ENCODE results near the gene A1BG. TPM values are rescaled to one million over a fixed set of nuclear protein-coding genes. Genes with fewer than 3 reads are reported as not detected.
"Not testable (repeated sequence)": the region's sequence is repeated elsewhere in the genome, so short reads cannot be mapped to it uniquely, and the experiment has no call there.

A1BG gene
- total RNA-seq, 2 donors from 2014 or later, result 3.6 to 4.7 TPM

DNA sequence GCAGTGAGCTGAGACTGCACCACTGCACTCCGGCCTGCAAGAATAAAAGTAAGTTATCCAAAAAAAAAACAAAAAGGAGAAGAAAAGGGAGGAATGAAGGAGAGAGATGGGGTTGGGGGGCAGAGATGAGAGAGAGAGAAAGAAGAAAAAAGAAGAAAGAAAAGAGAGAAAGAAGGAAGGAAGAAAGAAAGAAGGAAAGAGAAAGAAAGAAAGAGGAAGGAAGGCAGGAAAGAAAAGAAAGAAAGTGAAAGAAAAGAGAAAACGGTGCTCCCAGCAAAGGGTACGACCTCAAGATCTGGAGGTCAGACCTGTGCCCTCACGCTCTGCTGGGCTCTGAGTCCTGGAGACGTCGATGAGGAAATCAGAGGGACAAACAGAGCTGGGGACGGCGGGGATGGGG lies 3.7 kb downstream of the A1BG start:
- no peaks in the 10 kb centered on the region for H3K4me1 ChIP-seq
- intact Hi-C loops (cut with DNase I), result no loop called here
- no peak overlapping the region for H3K9ac ChIP-seq (ENCODE audit: low read depth in 2 of 2, low read length in 2 of 2)
- no peaks in the 10 kb centered on the region for H3K36me3 ChIP-seq
- peaks cover 14% of the 10 kb centered on the region for H3K27me3 ChIP-seq
- no peak for DNase-seq
- no peaks in the 10 kb centered on the region for H3K9me3 ChIP-seq
- H3K4me3 ChIP-seq, result no peak overlapping the region
- TF ChIP-seq, protein P1, sequence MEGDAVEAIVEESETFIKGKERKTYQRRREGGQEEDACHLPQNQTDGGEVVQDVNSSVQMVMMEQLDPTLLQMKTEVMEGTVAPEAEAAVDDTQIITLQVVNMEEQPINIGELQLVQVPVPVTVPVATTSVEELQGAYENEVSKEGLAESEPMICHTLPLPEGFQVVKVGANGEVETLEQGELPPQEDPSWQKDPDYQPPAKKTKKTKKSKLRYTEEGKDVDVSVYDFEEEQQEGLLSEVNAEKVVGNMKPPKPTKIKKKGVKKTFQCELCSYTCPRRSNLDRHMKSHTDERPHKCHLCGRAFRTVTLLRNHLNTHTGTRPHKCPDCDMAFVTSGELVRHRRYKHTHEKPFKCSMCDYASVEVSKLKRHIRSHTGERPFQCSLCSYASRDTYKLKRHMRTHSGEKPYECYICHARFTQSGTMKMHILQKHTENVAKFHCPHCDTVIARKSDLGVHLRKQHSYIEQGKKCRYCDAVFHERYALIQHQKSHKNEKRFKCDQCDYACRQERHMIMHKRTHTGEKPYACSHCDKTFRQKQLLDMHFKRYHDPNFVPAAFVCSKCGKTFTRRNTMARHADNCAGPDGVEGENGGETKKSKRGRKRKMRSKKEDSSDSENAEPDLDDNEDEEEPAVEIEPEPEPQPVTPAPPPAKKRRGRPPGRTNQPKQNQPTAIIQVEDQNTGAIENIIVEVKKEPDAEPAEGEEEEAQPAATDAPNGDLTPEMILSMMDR (IDR thresholded peaks at IDR 0.05), result no peak
- H3K27ac ChIP-seq, result no peak overlapping the region

DNA sequence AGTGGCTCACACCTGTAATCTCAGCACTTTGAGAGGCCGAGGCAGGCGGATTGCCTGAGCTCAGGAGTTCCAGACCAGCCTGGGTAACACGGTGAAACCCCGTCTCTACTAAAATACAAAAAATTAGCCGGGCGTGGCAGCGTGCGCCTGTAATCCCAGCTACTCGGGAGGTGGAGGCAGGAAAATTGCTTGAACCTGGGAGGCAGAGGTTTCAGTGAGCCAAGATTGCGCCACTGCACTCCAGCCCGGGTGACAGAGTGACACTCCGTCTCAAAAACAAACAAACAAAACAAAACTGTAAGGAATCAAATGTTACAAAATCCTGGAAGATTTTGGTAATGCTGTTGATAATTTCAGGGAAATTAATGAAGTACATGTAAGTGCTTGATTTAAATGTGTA lies 5.2 kb downstream of the A1BG start:
- H3K9ac ChIP-seq (ENCODE audit: low read depth in 2 of 2, low read length in 2 of 2), result peak overlapping the region; percentile 40 to 51
- intact Hi-C loops (cut with DNase I); H3K4me1 ChIP-seq; DNase-seq; H3K9me3 ChIP-seq; H3K36me3 ChIP-seq: not testable (repeated sequence)
- peaks cover 14% of the 10 kb centered on the region for H3K27me3 ChIP-seq
- H3K27ac ChIP-seq, result peak overlapping the region; percentile 36
- peak overlapping the region; percentile 48 for H3K4me3 ChIP-seq

DNA sequence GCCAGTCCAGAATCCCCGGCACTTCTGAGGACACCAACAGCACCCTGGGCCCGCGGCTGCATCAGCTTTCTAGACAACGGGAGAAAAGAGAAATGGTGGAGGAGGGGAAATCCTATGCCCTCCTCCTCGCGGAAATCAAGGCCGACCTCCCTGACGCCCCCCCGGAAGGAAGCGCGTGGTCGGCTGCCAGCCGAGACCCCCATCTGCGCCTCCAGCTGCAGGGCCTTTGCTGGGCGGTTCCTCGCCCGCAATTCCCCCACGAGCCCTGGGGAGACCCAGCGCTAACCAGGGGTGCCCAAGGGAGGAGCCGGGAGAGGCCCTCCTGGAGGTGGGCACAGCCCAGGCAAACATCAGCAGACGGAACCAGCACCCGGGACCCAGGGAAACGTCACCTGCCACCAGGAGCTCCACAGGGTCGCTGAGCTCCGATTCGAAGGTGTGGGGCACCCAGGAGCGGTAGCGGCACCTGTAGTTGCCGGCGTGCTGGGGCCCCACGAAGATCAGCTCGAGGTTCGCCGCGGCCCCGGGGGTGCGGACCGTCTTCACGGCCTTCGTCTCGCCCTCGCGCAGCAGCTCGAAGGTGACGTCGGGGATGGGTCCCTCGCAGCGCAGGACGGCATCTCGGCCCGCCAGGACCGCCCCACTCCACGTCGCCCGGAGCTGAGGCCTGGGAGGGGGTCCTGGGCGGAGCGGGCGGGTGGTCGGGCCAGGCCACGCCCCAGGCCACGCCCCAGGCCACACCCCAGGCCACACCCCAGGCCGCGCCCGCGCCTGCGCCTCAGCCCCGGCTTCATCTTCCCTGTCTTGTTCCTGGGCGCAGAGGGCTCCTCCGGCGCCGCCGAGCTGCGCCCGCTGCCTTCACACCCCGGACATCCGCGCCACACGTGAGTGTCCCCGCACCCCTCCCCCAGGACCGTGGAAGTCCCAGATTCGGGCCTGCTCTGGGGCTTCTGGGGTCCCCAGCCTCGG lies 6.0 kb downstream of the A1BG start:
- intact Hi-C loops (cut with DNase I), result no loop called here
- Histone ChIP-seq H3K27me3 (peaks cover 14% of the 10 kb centered on the region), H3K27ac (peak overlapping the region; percentile 36), H3K4me1 (no peaks in the 10 kb centered on the region), H3K4me3 (peak overlapping the region; percentile 48), H3K9ac (ENCODE audit: low read depth in 2 of 2, low read length in 2 of 2) (peak overlapping the region; percentile 40 to 66), H3K36me3 (no peaks in the 10 kb centered on the region), H3K9me3 (no peaks in the 10 kb centered on the region)
- TF ChIP-seq, protein P1 (IDR thresholded peaks at IDR 0.05), result no peak
- peak; percentile 37 for DNase-seq

DNA sequence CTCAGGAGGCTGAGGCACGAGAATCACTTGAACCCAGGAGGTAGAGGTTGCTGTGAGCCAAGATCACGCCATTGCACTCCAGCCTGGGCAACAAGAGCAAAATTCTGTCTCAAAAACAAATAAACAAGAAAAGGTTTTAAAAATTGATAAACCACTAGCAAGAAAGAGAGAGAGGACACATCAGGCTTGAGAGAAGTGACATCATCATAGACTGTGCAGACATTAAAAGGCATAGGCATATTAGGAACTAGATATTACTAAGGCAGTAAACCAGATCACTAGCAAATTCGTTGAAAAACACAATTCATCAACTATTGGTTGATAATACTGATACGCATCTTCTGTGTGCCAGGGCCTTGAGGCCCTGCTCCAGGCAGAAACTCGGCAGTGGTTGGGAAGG lies 7.7 kb downstream of the A1BG start:
- intact Hi-C loops (cut with DNase I), result no loop called here
- TF ChIP-seq, protein P1 (IDR thresholded peaks at IDR 0.05), result no peak
- Histone ChIP-seq H3K9me3 (no peaks in the 10 kb centered on the region), H3K27ac (no peak overlapping the region), H3K27me3 (peaks cover 14% of the 10 kb centered on the region), H3K4me1 (no peaks in the 10 kb centered on the region), H3K4me3 (no peak overlapping the region), H3K9ac (ENCODE audit: low read depth in 2 of 2, low read length in 2 of 2) (no peak overlapping the region), H3K36me3 (no peaks in the 10 kb centered on the region)
- DNase-seq, result no peak

DNA sequence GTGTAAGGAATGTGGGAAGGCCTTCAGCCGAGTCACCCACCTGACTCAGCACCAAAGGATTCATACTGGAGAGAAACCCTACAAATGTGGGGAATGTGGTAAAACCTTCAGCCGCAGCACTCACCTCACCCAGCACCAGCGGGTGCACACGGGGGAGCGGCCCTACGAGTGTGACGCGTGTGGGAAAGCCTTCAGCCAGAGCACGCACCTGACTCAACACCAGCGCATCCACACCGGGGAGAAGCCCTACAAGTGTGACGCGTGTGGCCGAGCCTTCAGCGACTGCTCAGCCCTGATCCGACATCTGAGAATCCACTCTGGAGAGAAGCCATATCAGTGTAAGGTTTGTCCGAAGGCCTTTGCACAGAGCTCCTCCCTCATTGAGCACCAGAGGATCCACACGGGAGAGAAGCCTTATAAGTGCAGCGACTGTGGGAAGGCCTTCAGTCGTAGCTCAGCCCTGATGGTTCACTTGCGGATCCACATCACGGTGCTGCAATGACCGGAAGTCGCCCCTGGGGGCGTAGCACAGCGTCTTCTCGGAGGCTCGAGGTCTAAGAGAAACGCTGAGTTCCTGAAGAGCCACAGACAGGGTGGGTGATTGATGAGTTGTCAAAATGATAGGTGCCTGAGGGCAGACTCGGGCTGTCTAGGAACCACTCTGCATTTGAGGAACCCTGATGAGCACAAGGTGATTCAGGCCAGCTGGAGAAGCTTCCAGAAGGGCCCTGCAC lies 14.3 kb downstream of the A1BG start:
- no peak for DNase-seq
- Histone ChIP-seq H3K27ac (no peak overlapping the region), H3K4me3 (no peak overlapping the region), H3K27me3 (no peaks in the 10 kb centered on the region), H3K36me3 (no peaks in the 10 kb centered on the region), H3K4me1 (no peaks in the 10 kb centered on the region), H3K9ac (ENCODE audit: low read depth in 2 of 2, low read length in 2 of 2) (no peak overlapping the region), H3K9me3 (no peaks in the 10 kb centered on the region)
- intact Hi-C loops (cut with DNase I), result no loop called here
- TF ChIP-seq, protein P1 (IDR thresholded peaks at IDR 0.05), result no peak

Measured in colonic mucosa (tissue), 4 donors.